ENCODE data around the gene PDE4B. TPM values are rescaled to one million over a fixed set of nuclear protein-coding genes. Genes with fewer than 3 reads are reported as not detected.

PDE4B gene
- polyA plus RNA-seq, 1 donor (not counting 4 experiments of a cell fraction or from before 2014, with no cell fraction given): 0.29 TPM

DNA sequence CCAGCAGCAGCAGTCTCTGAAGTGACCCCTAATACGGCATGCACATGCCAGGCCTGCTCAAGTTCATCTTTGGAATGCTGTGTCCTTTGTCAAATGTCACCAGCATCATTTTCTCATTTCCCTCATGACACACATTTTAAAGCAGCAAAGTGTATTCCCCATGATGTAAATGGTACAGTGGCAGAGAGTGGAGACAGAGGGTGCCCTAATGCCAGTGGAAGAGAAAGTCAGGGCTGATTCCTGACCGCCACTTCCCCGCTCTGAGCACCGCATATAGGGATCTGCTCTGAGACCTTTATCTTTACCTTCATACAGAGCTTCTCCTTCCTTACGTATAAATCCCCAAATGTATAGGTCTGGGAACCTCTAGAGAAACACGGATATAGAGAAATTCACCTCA lies 518.9 kb downstream of the PDE4B start:
- H3K79me2 ChIP-seq (ENCODE audit: control insufficient read depth, insufficient read depth, low read length): no peaks in the 10 kb centered on the region
- H3K9me3 ChIP-seq (ENCODE audit: control insufficient read depth, low read depth, low read length): no peaks in the 10 kb centered on the region
- H2AFZ ChIP-seq (ENCODE audit: control insufficient read depth, low read length): no peak overlapping the region
- TF ChIP-seq EZH2 (IDR thresholded peaks at IDR 0.05; ENCODE audit: low read length): no peak
- TF ChIP-seq, protein P1, sequence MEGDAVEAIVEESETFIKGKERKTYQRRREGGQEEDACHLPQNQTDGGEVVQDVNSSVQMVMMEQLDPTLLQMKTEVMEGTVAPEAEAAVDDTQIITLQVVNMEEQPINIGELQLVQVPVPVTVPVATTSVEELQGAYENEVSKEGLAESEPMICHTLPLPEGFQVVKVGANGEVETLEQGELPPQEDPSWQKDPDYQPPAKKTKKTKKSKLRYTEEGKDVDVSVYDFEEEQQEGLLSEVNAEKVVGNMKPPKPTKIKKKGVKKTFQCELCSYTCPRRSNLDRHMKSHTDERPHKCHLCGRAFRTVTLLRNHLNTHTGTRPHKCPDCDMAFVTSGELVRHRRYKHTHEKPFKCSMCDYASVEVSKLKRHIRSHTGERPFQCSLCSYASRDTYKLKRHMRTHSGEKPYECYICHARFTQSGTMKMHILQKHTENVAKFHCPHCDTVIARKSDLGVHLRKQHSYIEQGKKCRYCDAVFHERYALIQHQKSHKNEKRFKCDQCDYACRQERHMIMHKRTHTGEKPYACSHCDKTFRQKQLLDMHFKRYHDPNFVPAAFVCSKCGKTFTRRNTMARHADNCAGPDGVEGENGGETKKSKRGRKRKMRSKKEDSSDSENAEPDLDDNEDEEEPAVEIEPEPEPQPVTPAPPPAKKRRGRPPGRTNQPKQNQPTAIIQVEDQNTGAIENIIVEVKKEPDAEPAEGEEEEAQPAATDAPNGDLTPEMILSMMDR (optimal IDR thresholded peaks at IDR 0.05 in 1 of 3, IDR thresholded peaks at IDR 0.05 in 1 of 3, conservative IDR thresholded peaks at IDR 0.05 in 1 of 3; ENCODE audit: extremely low read depth in 1 of 3, insufficient read depth in 2 of 3, low read length in 3 of 3): no peak
- H3K27ac ChIP-seq (ENCODE audit: control insufficient read depth, insufficient read depth, low read length): no peak overlapping the region
- H3K4me2 ChIP-seq (ENCODE audit: control insufficient read depth, extremely low read depth, insufficient read depth, low read depth, low read length): no peak overlapping the region
- no peak overlapping the region for H3K9ac ChIP-seq (ENCODE audit: control insufficient read depth, extremely low read depth, insufficient read depth, low read length)
- peaks cover 9% of the 10 kb centered on the region for H3K4me1 ChIP-seq (ENCODE audit: control insufficient read depth, extremely low read depth, insufficient read depth, low read length)
- dilution Hi-C loops (cut with MboI; ENCODE audit: extremely low pct_ligation_motif_present, low sequenced_read_pairs): no loop called here
- no peaks in the 10 kb centered on the region for H3K9me1 ChIP-seq (ENCODE audit: control insufficient read depth, extremely low read depth, insufficient read depth, low read length)
- no peak for FAIRE-seq
- no peaks in the 10 kb centered on the region for H4K20me1 ChIP-seq (ENCODE audit: control insufficient read depth, extremely low read depth, insufficient read depth, low read length)
- no peaks in the 10 kb centered on the region for H3K36me3 ChIP-seq (ENCODE audit: control insufficient read depth in 2 of 2, extremely low read depth in 1 of 2, insufficient read depth in 2 of 2, low read length in 2 of 2)
- no peak overlapping the region for H3K4me3 ChIP-seq (ENCODE audit: control insufficient read depth in 2 of 3, extremely low read depth in 1 of 3, insufficient read depth in 2 of 3, low read depth in 1 of 3, low read length in 3 of 3)
- no peak for DNase-seq (ENCODE audit: low read depth, low spot score)
- no peaks in the 10 kb centered on the region for H3K27me3 ChIP-seq (ENCODE audit: control insufficient read depth, extremely low read depth, insufficient read depth, low read length)

DNA sequence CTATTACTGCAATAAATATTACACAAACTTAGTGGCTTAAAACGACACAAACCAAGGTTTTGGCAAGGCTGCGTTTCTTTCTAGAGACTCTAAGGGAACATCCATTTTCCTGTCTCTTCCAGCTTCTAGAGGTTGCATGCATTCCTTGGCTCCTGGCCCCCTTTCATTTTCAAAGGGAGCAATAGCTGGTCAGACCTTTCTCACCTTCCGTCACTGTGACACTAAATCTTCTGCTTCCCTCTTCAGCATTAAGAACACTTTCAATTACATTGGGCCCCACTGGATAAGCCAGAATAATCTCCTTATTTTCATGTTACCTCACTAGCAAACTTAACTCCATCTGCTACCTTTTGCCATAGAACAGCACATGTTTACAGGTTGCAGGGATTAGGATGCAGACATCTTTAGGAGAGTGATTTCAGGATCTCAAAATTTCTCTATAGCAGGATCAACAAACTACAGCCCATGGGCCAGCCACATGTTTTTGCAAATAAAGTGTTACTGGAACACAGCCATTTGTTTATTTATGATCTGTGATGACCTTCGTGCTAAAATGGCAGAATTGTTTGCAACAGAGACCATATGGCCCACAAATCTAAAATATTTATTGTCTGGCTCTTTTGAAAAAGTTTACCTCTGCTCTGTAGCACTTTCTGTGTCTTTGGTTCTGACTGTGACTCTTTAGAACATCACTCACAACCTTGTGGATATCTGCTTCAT lies 519.7 kb downstream of the PDE4B start:
- Histone ChIP-seq H3K9me3 (ENCODE audit: control insufficient read depth, low read depth, low read length) (no peaks in the 10 kb centered on the region), H3K79me2 (ENCODE audit: control insufficient read depth, insufficient read depth, low read length) (no peaks in the 10 kb centered on the region)

More for the DNA sequence above, 519.7 kb downstream of the PDE4B start:
- Histone ChIP-seq H3K9ac (ENCODE audit: control insufficient read depth, extremely low read depth, insufficient read depth, low read length) (no peak overlapping the region), H3K9me1 (ENCODE audit: control insufficient read depth, extremely low read depth, insufficient read depth, low read length) (no peaks in the 10 kb centered on the region), H3K36me3 (ENCODE audit: control insufficient read depth in 2 of 2, extremely low read depth in 1 of 2, insufficient read depth in 2 of 2, low read length in 2 of 2) (no peaks in the 10 kb centered on the region), H3K4me1 (ENCODE audit: control insufficient read depth, extremely low read depth, insufficient read depth, low read length) (peaks cover 9% of the 10 kb centered on the region), H2AFZ (ENCODE audit: control insufficient read depth, low read length) (no peak overlapping the region), H3K4me2 (ENCODE audit: control insufficient read depth, extremely low read depth, insufficient read depth, low read depth, low read length) (no peak overlapping the region), H3K27me3 (ENCODE audit: control insufficient read depth, extremely low read depth, insufficient read depth, low read length) (no peaks in the 10 kb centered on the region), H4K20me1 (ENCODE audit: control insufficient read depth, extremely low read depth, insufficient read depth, low read length) (no peaks in the 10 kb centered on the region), H3K27ac (ENCODE audit: control insufficient read depth, insufficient read depth, low read length) (no peak overlapping the region), H3K4me3 (ENCODE audit: control insufficient read depth in 2 of 3, extremely low read depth in 1 of 3, insufficient read depth in 2 of 3, low read depth in 1 of 3, low read length in 3 of 3) (no peak overlapping the region)
- FAIRE-seq (no peak), DNase-seq (ENCODE audit: low read depth, low spot score) (no peak)
- dilution Hi-C loops (cut with MboI; ENCODE audit: extremely low pct_ligation_motif_present, low sequenced_read_pairs): no loop called here
- no peak for TF ChIP-seq EZH2 (IDR thresholded peaks at IDR 0.05; ENCODE audit: low read length)
- TF ChIP-seq, protein P1 (optimal IDR thresholded peaks at IDR 0.05 in 1 of 3, IDR thresholded peaks at IDR 0.05 in 1 of 3, conservative IDR thresholded peaks at IDR 0.05 in 1 of 3; ENCODE audit: extremely low read depth in 1 of 3, insufficient read depth in 2 of 3, low read length in 3 of 3): no peak

Measured in keratinocyte (primary cell).